GM19023 (cell line): Measurements from ENCODE around the gene LSM6.

ENCODE experiments used
- ATAC-seq: cut with Tn5 transposase; IDR thresholded peaks from one replicate; pipeline ENCODE4 v1.9.1; 2021; ENCODE audit warnings: mild to moderate bottlenecking, moderate library complexity; ENCODE audit not compliant: unreplicated experiment

LSM6 gene

DNA sequence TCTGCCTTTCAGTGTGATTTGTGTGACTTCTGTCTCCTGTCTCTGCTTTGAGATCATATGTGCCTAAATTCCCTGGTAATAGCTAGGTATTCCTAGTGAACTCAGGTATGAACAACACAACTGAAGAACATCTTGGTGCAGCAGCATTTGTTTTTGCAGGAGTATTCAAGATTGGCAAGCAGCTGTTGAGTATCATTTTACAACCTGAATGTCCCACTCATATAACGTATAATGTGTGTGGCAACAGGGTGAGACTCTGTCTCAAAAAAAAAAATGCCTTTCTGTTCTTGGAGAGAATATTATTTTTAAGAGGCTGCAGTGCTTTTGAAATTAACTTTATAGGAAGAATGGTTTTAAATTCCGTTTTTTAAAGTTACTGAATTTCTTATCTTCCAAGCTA lies 7.7 kb downstream of the LSM6 start:
- ATAC-seq: no peak

DNA sequence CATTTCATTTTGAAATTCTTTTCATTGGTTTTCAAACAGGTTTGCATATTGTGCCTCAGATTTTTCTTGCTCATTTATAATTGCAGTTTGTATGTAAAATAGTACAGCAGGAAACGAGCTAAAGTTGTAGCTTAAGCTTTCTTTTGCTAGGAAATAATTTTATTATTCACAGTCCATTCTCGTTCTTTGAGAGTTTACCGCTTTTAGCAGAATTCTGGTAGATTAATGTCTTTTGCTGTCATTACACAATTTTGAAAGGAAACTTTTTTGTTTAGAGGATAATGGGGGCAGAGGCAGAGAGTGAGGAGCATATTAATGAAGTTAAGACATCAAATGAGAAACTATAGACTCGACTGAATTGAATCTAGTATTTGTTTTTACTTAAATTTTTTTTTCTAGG lies 10.5 kb downstream of the LSM6 start:
- no peak for ATAC-seq

DNA sequence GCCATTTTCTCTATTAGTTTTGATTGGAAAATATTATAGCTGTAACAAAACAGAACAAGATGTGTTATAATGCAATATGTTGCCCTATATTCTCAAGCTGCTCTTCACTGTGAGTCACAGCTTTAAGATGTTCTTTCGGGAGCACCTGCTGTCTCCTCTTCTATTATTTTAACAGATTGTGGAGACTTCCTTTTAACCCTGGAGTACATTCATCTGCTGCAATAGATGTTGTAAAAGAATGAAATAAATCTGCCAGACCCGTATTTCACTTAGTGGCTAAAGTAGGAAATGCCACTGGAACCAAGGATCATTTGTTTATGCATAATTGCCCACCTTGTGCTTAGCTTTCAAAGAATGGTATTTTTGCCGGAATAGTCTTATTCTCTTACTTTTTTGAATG lies 11.1 kb downstream of the LSM6 start:
- no peak for ATAC-seq

DNA sequence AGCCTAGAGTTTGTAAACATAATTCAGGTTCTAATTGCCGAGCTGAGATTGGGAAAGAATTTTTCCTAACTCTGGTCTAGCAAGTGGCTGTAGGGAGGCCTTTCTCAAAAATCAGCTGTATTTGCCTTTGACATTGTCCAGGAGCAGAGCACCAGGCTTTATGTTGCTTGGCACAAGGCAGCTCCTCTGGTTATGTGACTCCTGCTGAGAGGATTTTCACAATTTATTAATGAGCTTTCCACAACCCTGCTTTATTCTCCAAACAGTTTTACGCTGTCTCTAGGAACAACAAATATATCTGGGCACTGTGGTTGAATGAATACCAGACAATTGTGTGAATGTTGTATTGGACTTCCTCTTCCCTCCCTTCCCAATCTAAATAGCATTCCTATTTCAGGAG lies 14.9 kb downstream of the LSM6 start:
- ATAC-seq: no peak

DNA sequence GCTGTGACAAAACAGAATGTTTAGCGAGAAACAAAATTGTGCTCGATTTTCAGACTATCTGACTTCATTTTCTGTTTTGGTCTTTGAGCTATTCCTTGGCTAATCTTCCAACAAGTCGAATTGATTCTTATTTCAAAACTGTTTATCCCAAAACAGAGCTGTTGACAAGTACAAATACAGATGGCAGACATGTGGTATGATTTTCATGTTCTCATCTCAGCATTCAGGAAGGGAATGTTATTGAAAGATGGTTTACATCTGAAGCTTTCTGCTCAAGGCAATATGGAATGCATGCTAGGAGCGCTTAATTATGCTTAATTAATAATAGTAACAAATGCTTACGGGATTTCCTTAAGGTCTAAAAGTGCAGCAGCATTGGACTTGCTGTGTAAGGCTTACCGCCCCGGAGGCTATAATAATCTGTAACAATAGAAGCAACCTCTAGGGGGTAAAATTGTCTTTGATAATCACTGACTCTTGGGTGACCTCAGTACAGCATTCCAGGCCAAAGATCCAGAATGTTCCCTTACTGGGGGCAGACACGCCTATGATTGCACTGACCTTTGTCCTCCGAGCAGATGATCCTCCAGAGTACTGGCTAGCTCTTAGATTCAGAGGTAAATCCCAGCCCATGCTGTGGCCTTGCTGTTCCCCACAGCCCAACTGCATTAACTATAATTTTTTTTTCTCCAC lies 16.4 kb downstream of the LSM6 start:
- ATAC-seq: no peak

DNA sequence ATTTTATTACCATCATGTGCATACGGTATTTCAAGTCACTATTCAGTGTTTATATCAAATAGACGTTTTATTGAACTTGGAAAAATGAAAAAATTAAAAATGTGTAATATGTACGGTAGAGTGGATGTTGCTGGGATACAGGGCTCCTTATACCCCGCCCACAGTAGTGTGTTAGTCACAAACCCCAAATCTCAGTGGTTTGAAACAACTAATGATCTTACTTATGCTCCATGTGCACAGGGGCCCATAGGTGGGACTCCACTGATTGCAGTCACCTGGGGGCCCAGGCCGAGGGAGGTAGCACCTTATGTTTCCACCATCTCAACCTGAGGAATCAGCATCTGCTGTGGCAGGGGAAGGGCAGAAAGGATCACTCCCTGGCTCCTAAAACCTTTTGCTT lies 18.1 kb downstream of the LSM6 start:
- ATAC-seq: no peak

DNA sequence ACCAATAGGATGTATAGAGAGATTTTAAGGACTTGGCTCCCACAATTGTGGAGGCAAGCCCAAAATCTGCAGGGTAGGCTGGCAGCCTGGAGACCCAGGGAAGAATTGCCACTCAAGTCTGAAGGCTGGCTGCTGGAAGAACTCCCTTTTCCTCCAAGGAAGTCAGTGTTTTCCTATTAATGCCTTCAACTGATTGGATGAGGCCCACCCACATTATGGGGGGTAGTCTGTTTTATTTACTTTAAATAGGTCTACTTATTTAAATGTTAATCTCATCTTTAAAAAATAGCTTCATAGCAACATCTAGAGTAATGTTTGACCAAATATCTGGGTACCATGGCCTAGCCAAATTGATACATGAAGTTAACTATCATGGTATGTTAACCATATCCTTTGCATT lies 18.7 kb downstream of the LSM6 start:
- no peak for ATAC-seq

DNA sequence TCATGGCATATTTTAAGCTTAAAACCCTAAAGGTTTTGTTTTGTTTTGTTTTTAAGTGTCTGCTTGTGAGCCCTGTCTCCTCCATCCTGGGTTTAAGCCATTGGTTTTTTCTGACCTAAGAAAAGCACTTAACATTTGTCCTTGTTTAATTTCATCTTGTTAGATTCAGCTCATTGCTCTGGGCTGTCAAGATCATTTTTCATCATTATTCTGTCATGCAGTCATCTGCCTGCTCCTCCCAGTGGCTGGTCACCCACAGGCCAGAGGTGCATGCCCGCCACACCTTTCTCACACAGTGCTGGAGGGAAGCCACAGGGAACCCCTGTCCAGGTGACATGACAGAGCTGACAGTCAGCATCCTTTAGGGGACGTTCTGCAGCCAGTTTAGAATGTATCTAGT lies 27.1 kb downstream of the LSM6 start:
- no peak for ATAC-seq

DNA sequence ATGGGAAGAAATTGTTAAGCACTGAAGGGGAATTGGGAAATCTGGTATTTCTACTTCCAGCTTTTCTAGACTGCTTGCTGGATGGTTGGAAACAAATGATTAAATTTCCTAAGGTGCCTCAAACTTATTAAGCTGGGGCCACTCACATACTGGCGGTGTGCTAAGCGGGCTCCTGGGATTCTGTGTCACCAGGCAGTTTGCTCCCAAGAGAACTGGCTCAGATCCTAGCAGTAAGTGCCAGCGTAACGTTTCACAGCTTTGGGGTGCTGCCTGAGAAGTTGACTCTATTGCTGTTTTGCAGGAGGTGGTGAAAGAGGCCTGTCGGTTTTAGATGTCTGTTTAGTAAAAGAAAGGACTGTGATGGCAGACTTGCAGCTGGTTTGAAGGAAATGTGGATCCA lies 31.9 kb downstream of the LSM6 start:
- ATAC-seq: no peak

DNA sequence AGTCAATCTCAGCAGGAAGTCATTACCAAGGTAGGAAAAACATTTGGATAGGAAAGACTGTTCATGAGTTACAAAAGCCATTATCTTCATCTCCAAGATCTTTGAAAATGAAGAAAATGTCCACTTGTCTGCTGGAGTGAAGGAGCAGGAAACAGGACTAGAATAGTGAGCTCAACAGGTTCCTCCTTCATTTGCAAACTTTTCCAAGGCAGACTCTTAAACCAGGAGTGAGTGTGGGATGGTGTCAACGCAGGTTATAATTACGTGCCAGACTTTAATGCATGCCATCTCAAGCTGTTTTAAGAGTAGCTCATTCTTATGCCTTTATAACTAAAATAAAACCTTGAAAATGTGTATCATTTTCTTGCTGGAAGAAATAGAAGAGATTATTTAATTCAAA lies 35.4 kb downstream of the LSM6 start:
- ATAC-seq: no peak

DNA sequence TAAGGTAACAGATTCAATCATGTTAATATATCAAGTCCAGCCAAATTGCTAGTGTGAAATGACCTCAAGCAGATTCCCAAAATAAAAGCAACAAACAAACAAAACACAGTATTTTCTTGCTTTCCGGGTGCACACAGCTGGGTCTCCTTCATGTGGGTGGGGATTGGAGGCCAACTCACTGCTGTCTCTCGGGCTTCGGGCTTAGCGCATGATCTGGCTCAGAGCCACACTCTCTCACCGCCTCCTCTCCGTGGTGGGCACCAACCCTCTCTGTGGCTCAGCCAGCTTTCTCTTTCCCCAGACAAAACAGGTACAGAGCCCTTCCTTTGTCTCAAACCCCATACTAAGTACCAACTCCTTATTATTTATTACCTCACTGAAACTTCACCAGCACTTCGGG lies 35.9 kb downstream of the LSM6 start:
- no peak for ATAC-seq

DNA sequence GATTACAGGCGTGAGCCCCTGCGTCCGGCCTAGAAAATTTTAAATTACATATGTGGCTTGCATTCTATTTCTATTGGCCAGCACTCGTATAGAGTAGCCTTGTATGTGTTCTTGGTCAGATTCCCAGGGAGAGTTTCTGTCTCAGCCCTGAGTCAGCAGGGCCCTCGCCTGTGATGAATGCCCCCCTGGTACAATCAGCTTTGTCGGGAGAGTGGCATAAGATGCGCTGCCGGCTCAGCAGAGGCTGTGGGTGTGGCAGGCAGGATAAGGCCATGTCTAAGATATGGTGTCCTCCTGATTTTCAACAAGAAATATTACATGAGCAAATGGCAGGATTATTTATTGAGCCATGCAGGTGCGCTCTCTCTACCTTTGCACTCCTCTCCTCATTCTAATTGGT lies 37.3 kb downstream of the LSM6 start:
- ATAC-seq: no peak

DNA sequence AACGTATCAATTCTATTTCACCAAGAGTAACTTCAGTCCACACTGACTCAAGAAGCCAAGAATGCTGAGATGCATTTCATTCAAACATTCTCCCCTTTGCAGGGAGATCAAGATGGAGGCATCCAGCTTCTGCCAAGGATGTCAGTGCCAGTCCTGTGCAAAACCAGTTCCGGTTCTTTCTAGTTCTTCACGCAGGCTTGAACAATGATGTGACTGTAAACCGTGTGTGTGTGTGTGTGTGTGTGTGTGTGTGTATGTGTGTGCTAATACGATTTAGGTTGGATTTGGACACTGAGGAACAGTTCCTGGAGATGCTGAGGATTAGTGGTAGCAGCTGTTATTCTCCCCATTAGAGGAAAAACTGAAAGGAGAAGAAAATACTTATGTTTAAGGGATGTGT lies 38.7 kb downstream of the LSM6 start, which contains the start of gene REELD1:
TSS of gene REELD1 (plus strand) at position 301 of the 400 bp plus-strand sequence. CDS start 2,415 bp downstream, outside the sequence.
- no peak for ATAC-seq

DNA sequence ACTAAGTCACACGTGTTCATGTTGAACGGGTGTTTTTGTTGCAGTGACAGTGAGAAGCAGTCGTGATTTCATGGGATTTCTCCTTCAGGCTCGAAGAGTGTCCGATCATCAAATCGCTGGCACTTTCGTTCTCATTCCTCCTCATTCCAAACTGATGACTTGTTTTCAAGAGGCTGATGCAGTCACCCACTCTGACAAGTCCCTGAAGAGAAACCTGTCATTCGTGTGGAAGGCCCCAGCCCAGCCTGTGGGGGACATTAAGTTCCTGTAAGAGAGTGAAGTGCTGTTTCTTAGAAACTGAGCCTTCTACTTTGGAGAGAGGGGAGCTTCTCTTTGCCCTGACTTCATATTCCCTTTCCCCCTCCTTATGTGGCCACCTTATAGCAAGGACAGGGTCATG lies 46.8 kb downstream of the LSM6 start:
- ATAC-seq: no peak

DNA sequence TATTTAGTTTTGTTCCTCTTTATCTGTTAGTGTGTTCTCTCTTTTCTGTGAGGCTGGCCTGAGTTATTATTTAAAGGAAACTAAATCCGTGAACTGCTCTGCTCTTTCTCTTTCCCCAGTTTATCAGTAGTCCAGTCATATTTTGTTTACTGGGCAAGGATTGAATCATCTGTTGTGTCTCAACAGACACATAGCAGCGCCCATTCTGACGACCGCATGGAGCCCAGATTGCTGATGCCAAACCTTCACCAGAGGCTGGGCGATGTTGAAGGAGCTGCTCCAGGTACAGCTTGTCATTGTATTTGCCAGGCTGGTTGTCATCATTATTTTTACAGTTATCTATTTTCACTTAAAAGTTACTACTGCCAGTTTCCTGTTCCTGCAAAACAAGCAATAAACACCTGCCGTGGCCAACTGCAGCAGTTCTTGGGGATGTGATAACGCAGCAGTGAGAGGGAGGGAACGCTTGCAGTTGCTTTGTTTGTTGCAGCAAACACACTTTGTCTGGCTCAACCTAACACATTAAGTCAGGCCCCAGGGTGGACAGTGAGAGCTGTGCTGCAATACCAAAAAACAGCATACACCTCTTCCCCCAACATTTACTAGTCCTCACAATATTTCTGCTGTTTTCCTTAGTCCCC lies 48.9 kb downstream of the LSM6 start:
- no peak for ATAC-seq

DNA sequence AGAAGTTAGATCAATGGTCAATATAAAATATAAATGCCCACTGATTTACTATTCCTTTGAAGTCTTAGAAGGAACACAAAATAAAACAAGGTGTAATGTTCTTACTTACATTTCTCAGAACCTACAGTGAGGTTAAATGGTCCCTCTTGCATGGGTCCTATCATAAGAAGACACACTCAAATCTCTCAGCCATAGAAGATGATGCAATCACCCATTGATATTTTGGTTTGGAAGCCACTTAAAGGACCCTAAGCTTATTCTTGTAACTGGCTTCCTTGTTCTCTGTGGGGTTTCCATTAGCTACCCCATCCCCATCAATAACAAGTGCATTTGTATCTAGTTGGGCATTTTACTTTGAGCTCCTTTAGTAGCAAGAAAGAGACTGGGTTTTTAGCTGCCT lies 53.9 kb downstream of the LSM6 start:
- no peak for ATAC-seq

DNA sequence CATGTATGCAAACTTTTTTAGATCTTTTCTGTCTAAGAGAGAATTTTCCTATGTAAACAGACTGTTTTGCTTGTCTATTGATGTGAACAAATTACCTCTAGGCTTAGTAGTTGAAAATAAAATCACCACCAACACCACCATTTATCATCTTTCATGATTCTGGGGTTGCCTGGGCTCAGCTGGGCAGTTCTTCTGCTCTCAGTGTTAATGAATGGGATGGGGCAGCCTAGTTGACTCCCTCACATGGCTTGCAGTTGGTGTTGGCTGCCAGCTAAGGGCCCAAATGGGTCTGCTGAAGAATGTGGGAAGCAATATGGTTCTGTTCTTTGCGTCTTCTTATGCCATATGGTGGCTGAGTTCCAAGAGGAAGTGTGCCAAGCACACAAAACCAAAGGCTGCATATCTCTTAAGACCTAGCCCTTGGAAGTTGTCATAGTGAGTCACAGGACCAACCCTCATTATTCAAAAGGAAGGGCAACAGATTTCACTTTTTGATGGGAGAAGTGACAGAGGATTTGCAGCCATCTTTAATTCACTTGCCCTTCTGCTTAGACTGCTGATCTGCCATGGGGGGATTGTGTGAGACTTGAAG lies 56.7 kb downstream of the LSM6 start:
- ATAC-seq: no peak

DNA sequence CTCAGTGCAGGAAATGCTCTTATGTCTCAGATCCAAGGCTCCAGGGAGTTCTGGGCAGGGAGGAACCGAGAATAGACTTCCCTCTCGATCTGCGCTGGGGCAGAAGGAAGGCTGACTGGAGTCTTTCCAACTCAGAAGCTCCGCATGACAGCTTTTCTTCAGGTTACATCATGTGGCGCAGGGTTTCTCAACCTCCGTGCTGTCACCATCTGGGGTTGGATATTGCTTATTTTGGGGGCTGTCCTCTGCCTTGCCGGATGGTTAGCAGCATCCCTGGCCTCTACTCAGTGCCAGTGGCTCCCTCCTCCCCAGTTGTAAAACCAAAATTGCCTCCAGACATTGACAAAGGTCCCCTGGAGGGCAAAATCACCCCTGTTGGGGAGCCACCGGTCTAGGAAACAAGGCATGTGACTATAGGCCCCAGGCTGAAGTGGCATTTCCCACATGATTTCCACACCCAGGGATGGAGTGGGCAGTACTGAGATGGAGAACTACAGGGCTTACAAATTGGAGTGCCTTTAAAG lies 60.2 kb downstream of the LSM6 start:
- ATAC-seq: no peak

DNA sequence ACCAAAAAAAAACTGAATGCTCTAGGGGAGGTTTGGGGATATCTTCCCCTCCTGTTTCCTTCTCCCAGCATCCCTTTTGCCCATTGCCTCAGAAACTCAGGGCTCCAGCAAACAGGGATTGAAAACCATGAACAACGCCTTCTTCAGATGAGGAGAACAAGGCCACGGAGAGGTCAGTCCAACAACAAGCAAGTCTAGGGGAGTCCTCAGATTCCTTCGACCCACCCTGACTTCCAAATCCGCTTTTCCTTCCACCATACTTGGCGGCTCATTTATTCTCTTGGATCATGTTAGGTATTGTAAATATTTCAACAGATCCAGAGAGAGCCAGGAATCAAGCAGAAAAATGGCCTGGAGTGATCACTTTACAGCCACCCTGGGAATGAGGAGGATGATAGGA lies 60.7 kb downstream of the LSM6 start:
- no peak for ATAC-seq

DNA sequence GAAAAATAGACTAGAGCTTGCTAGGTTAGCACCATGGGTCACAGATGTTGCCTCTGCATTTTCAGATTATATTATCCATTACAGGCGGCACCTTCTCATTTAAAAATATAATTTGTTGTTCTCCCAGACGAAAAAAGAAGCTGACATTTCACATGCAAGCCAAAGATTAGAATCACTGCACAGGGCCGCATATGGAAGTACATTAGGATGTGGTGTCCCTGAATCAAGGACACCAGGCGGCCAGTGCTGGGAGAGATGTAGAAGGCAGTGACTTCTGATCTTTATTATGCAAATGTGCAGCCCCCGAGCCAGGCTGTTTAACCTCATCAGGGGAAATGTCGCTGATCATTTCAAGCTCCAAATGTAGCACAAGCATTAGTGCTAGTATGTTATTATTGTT lies 61.6 kb downstream of the LSM6 start:
- no peak for ATAC-seq

DNA sequence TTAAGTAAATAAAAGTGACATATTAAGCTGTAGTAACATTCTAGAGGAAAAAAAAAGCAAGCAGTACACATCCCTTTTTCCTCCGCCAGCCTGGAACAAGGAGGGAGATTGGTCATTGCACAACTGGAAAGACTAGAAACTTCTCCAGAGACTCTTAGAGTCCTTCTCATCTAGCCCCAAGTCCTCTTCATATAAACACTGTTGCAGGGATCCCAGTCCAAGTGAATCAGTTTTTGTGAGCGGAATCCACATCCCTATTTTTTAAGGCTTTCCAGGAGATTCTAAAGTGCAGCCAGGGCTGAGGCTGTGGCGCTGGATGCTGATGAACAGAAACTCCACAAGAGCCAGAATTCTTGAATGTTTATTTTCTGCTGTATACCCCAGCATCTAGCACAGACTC lies 62.6 kb downstream of the LSM6 start:
- no peak for ATAC-seq
